GM12872 (cell line): ENCODE measurements around the gene HMGN3.
A peak's percentile ranks its signal among the peaks of the same experiment; 100 is the strongest.

Experiments used
- TF ChIP-seq, protein P1 (sequence below): IDR thresholded peaks from 3 replicates; pipeline ENCODE4 v1.5.1; 2011; ENCODE audit warnings: low read depth, mild to moderate bottlenecking, low read length, moderate library complexity; ENCODE audit not compliant: insufficient read depth

The HMGN3 gene

DNA sequence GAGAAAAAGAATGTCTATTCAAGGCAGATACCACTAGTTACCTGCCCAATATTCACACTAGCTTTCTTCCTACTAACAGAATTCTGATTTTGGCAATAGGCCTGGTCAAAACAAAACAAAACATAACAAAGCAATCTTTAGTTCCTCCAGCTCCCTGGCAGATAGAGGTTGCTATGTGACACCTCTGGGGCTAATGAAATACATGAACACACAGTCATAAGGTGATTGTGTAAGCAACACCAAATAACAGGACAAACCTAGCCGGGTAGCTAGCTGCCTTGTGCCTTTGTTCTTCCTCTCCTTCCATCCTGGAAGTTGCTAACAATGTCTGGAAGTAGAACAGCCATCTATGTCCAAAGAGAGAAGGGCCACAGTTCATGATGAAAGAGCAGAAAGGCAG, 6.0 kb upstream of the HMGN3 start:
- TF ChIP-seq, protein P1, sequence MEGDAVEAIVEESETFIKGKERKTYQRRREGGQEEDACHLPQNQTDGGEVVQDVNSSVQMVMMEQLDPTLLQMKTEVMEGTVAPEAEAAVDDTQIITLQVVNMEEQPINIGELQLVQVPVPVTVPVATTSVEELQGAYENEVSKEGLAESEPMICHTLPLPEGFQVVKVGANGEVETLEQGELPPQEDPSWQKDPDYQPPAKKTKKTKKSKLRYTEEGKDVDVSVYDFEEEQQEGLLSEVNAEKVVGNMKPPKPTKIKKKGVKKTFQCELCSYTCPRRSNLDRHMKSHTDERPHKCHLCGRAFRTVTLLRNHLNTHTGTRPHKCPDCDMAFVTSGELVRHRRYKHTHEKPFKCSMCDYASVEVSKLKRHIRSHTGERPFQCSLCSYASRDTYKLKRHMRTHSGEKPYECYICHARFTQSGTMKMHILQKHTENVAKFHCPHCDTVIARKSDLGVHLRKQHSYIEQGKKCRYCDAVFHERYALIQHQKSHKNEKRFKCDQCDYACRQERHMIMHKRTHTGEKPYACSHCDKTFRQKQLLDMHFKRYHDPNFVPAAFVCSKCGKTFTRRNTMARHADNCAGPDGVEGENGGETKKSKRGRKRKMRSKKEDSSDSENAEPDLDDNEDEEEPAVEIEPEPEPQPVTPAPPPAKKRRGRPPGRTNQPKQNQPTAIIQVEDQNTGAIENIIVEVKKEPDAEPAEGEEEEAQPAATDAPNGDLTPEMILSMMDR, result no peak

DNA sequence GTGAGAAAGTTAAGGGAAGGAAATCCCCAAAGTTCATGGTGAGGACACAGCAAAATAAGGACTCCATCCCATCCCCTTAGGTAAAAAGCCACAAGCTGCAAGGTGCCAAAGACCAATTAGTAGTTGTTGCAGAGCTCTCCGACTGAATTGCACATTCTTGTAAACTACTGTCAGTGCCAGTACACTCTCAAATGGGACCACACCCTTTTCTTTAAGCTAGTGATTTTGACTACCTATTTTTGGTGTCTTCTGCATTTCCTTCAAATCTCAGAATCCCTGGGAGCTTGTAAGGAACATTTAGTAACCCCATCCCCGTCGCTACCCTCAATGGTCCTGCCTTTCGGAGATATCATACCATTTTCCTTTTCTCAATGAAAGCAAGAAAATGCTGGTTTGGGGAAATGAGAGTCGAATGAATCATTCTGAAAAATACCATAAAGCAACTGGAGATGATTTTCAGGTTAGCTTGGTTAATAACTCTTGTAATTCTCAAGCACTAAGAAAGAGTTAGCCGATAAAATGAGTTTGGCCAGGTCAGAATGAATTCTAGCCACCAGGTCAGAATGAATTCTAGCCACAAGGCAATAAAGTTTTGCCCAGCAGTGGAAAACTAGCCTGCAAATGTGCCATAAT, 5.2 kb upstream of the HMGN3 start:
- TF ChIP-seq, protein P1, result no peak

DNA sequence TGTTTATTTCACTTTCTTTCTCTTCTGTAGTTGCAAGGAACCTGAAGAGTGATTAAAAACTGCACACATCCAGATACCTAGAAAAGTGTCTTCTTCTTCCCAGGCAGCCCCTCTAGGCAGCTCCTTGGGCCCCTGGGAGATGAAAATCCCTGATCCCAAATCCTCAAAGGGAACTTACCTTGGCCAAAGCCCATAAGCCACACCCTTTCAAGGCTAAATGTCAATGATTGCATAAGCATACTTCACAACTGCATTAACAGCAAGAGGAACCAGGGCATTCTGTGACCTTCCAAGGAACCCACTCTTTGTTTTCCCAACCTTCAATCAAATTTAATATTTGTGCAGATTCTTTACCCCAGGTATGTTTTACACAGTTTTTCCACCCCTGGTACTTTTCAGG, 4.4 kb upstream of the HMGN3 start:
- TF ChIP-seq, protein P1, result no peak

DNA sequence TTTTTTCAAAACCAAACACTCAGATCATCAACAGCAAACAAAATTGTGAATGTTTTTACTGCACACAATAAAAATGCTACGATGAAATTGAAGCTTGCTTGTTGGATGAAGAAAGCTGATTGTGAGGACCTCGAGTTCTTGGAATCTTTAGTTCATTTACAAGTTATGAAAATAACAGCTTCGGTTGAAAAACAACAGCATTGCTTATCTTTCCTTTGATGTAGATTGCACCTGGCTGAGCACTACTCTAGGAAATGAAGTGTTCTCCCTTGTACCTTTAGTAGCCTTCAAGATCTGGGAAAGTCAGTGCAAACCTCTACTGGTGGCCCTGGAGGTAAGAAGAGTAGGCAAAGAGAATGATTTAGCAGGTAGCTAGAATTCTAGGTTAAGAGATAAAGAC, 2.2 kb upstream of the HMGN3 start:
- TF ChIP-seq, protein P1, result no peak

DNA sequence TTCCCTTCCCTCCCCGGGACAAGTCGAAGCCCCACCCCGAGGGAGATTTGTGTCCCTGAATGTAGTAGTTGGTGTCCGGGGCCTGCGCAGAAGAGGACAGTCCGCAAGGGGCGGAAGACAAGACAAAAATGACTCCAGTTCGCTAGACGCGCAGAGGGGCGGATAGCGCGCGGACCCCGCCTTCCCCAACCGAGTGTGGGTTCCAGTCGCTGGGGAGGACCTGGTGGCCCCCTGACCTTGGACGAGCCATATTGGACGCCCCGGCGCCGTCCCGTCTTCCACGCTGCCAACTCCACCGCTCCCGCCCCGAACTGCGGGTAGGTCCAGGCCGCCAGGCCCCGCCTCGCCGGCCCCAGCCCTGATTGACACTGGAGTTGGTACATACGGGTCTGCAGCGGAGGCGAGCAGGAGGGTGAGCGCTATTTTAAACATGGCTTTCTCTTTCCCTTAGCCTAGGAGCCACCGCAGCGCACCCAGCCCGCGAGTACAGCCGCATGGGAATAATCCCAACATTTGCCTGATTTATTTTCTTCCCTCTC, 802 bp downstream of the HMGN3 start:
- TF ChIP-seq, protein P1, result peak; percentile 40; the same call in 1 of the 3 replicates

DNA sequence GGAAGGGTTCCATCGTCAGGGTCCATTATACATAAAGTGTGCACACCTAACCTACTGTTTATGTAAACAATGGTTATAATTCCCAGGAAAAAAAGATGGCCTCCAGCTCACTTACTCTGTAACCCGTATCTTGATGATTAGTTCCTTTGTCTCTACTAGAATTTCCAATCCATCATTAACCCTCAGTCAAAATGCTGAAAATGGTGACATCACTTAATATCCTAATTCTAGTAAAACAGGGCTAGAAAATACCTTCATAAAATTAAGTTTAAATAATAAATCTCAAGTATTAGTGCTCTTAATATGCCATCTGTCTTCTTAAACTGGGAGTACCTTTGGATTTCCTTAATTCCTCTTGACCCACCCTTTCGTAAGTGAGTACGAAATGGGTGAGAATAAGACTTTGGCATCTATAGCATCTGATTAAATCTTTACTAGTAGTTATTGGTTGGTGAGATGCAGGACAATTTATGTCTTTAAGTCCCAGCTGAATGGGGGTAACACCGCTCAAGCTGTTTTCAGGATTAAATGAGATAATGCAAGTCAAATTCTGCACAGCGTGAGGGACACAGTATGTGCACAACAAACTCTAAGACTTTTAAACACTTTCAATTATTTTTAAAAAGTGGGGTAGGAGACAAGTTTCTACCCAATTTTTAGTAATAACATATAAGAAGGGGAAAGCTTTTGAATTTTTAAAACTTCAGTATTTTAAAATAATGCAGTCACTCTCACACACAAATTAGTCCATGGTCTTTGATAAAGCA, 1.6 kb downstream of the HMGN3 start:
- TF ChIP-seq, protein P1, result no peak

DNA sequence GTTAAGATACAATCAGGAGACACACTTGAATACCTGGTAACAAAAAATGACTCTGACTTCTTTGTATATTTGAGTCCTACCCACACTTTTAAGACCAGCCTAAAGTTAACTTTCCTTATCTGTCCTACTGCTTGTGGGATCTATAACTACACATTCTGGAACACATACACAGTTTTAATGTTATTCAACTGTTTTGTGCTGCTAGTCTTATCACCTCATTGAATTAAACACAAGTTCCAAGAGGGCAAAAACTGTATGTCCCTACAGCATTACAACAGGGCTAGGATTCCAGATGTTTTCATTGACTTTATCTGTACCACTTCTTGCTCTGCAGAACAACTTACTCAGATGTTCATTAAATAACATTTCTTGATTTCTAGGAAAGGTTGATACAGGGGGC, 2.8 kb downstream of the HMGN3 start:
- TF ChIP-seq, protein P1, result no peak
